Upper lobe of left lung (tissue), 4 donors: ENCODE measurements around the gene FGF5.

ENCODE experiments used
- CTCF ChIP-seq, 6 experiments: fragments of 450-650 bp in 4 of 6; fragments of 200-600 bp in 2 of 6; sonication (generic) in 2 of 6; IDR thresholded peaks; one replicate each; pipeline ENCODE4 v1.5.1; 2016 to 2019; ENCODE audit warnings: antibody characterized with exemption in 6 of 6
- POLR2AphosphoS5 ChIP-seq, 2 donors: sonication (generic); formaldehyde crosslinking; IDR thresholded peaks; one replicate each; pipeline ENCODE4 v1.5.1; 2017; ENCODE audit warnings: antibody characterized with exemption in 2 of 2

- TF ChIP-seq CTCF (IDR thresholded peaks at IDR 0.05), result no peak
- TF ChIP-seq POLR2AphosphoS5 (IDR thresholded peaks at IDR 0.05), result no peak
Measured at GRCh38 chr4:80232707-80233370, 33.6 kb upstream of the FGF5 start.
